Hepatocyte (in vitro differentiated cells): ENCODE data around the gene PFDN4. TPM values are rescaled to one million over a fixed set of nuclear protein-coding genes. Genes with fewer than 3 reads are reported as not detected.

ENCODE experiments used
- DNase-seq: peaks from one replicate; pipeline ENCODE4 v3.0.0-alpha.2; 2016; ENCODE audit warnings: low spot score
- H2AFZ ChIP-seq: fragments of 200-600 bp; sonication (generic); 2 replicates; pipeline ENCODE4 v1.6.0; 2016; ENCODE audit warnings: antibody characterized with exemption, mild to moderate bottlenecking
- H3K27ac ChIP-seq: fragments of 200-600 bp; sonication (generic); 2 replicates; pipeline ENCODE4 v1.5.1; 2016; ENCODE audit warnings: mild to moderate bottlenecking
- H3K27me3 ChIP-seq: fragments of 200-600 bp; sonication (generic); 2 replicates; pipeline ENCODE4 v1.6.1; 2016
- H3K36me3 ChIP-seq: fragments of 200-600 bp; sonication (generic); replicated peaks from 2 replicates; pipeline ENCODE4 v1.5.1; 2016; ENCODE audit warnings: low read depth; ENCODE audit not compliant: insufficient read depth
- H3K4me1 ChIP-seq: fragments of 200-600 bp; sonication (generic); 2 replicates; pipeline ENCODE4 v1.5.1; 2016; ENCODE audit warnings: mild to moderate bottlenecking, moderate library complexity; ENCODE audit not compliant: insufficient read depth
- H3K4me2 ChIP-seq: fragments of 200-600 bp; sonication (generic); 2 replicates; pipeline ENCODE4 v1.6.0; 2016
- H3K4me3 ChIP-seq: fragments of 200-600 bp; sonication (generic); 2 replicates; pipeline ENCODE4 v1.5.1; 2016; ENCODE audit warnings: mild to moderate bottlenecking
- H3K79me2 ChIP-seq: fragments of 200-600 bp; sonication (generic); 2 replicates; pipeline ENCODE4 v1.6.0; 2017; ENCODE audit warnings: mild to moderate bottlenecking
- H3K9me2 ChIP-seq: fragments of 200-600 bp; sonication (generic); replicated peaks from 2 replicates; pipeline ENCODE4 v1.6.0; 2017; ENCODE audit warnings: mild to moderate bottlenecking; ENCODE audit not compliant: insufficient read depth
- H3K9me3 ChIP-seq: fragments of 200-600 bp; sonication (generic); 2 replicates; pipeline ENCODE4 v1.5.1; 2016; ENCODE audit warnings: low read depth, mild to moderate bottlenecking
- H4K20me1 ChIP-seq: fragments of 200-600 bp; sonication (generic); 2 replicates; pipeline ENCODE4 v1.6.0; 2016; ENCODE audit warnings: mild to moderate bottlenecking; ENCODE audit not compliant: insufficient read depth, poor library complexity, severe bottlenecking
- CTCF ChIP-seq: fragments of 200-600 bp; sonication (generic); IDR thresholded peaks from 2 replicates; pipeline ENCODE4 v1.5.1; 2016; ENCODE audit warnings: antibody characterized with exemption, mild to moderate bottlenecking; ENCODE audit not compliant: poor library complexity
- EZH2 ChIP-seq: fragments of 200-600 bp; sonication (generic); IDR thresholded peaks from 2 replicates; pipeline ENCODE4 v1.6.1; 2016; ENCODE audit warnings: antibody characterized with exemption, mild to moderate bottlenecking, borderline replicate concordance
- EZH2phosphoT487 ChIP-seq: fragments of 200-600 bp; sonication (generic); IDR thresholded peaks from one replicate; pipeline ENCODE4 v1.6.1; 2018; ENCODE audit warnings: antibody characterized with exemption, mild to moderate bottlenecking, low read depth, moderate library complexity; ENCODE audit not compliant: unreplicated experiment, severe bottlenecking
- WGBS: methylation state at CpG from one replicate; pipeline ENCODE4 v1.1.6; 2016; ENCODE audit warnings: low lambda C conversion rate; ENCODE audit errors: missing lambda C conversion rate; 5-methylcytosine and 5-hydroxymethylcytosine counted together
- polyA plus RNA-seq: library from polyadenylated mRNA; unstranded; fragments of >200 nt; fragmentation: Nextera tagmentation; extraction: Ambion mirVana; gene quantifications from 2 replicates; pipeline ENCODE4 v1.2.1, GENCODE V29; 2016
- total RNA-seq: library from RNA; depleted of rRNA; stranded (reverse); fragments of >200 nt; gene quantifications from 2 replicates; pipeline ENCODE4 v1.2.3, GENCODE V29; 2014

The PFDN4 gene
- total and polyA plus RNA-seq, 2 experiments from 2014 or later: 40.0 to 121 TPM

- H3K9me3 ChIP-seq: no peaks in the 10 kb centered on the region
- peaks cover 35% of the 10 kb centered on the region for H3K27me3 ChIP-seq
- no peak for DNase-seq
- H3K4me3 ChIP-seq: no peak overlapping the region
- no peaks in the 10 kb centered on the region for H3K36me3 ChIP-seq
- H3K79me2 ChIP-seq: no peaks in the 10 kb centered on the region
- 87% methylated on average over 6 of the region's 6 CpGs for WGBS
- H3K4me2 ChIP-seq: no peak overlapping the region
- no peaks in the 10 kb centered on the region for H3K9me2 ChIP-seq
- no peak overlapping the region for H3K27ac ChIP-seq
- TF ChIP-seq EZH2 (no peak), CTCF (no peak), EZH2phosphoT487 (no peak)
- H2AFZ ChIP-seq: no peak overlapping the region
- H3K4me1 ChIP-seq: peaks cover 13% of the 10 kb centered on the region
- no peaks in the 10 kb centered on the region for H4K20me1 ChIP-seq
These were observed 30.5 kb upstream of the PFDN4 start for GRCh38 chr20:54177378-54177777.

GRCh38 chr20:54178256-54178655 lies 29.6 kb upstream of the PFDN4 start:
- TF ChIP-seq EZH2: no peak
- no peak for TF ChIP-seq CTCF
- TF ChIP-seq EZH2phosphoT487: no peak
- H3K4me2 ChIP-seq: no peak overlapping the region
- no peak overlapping the region for H3K4me3 ChIP-seq
- H3K79me2 ChIP-seq: no peaks in the 10 kb centered on the region
- 92% methylated on average over 2 of the region's 2 CpGs for WGBS
- H3K36me3 ChIP-seq: no peaks in the 10 kb centered on the region
- no peaks in the 10 kb centered on the region for H3K9me2 ChIP-seq
- no peaks in the 10 kb centered on the region for H3K9me3 ChIP-seq
- peaks cover 7% of the 10 kb centered on the region for H3K4me1 ChIP-seq
- peaks cover 27% of the 10 kb centered on the region for H3K27me3 ChIP-seq
- H4K20me1 ChIP-seq: no peaks in the 10 kb centered on the region
- no peak overlapping the region for H2AFZ ChIP-seq
- DNase-seq: no peak
- H3K27ac ChIP-seq: no peak overlapping the region

GRCh38 chr20:54179946-54180345 lies 27.9 kb upstream of the PFDN4 start:
- H3K27me3 ChIP-seq: peaks cover 13% of the 10 kb centered on the region
- H3K9me2 ChIP-seq: no peaks in the 10 kb centered on the region
- TF ChIP-seq EZH2: no peak
- no peak for TF ChIP-seq CTCF
- TF ChIP-seq EZH2phosphoT487: no peak
- no peaks in the 10 kb centered on the region for H4K20me1 ChIP-seq
- no peak for DNase-seq
- no peak overlapping the region for H2AFZ ChIP-seq
- no peak overlapping the region for H3K4me2 ChIP-seq
- no peaks in the 10 kb centered on the region for H3K36me3 ChIP-seq
- no peaks in the 10 kb centered on the region for H3K4me1 ChIP-seq
- H3K4me3 ChIP-seq: no peak overlapping the region
- H3K27ac ChIP-seq: no peak overlapping the region
- no peaks in the 10 kb centered on the region for H3K9me3 ChIP-seq
- no peaks in the 10 kb centered on the region for H3K79me2 ChIP-seq
- WGBS: 83% methylated on average over 2 of the region's 2 CpGs

- no peak overlapping the region for H3K27ac ChIP-seq
- H3K4me1 ChIP-seq: no peaks in the 10 kb centered on the region
- no peak for TF ChIP-seq EZH2
- no peak for TF ChIP-seq CTCF
- TF ChIP-seq EZH2phosphoT487: no peak
- H3K27me3 ChIP-seq: peaks cover 4% of the 10 kb centered on the region
- no peak overlapping the region for H3K4me2 ChIP-seq
- H3K9me3 ChIP-seq: no peaks in the 10 kb centered on the region
- H3K9me2 ChIP-seq: no peaks in the 10 kb centered on the region
- DNase-seq: no peak
- no peak overlapping the region for H3K4me3 ChIP-seq
- 97% methylated on average over 1 of the region's 1 CpG for WGBS
- H4K20me1 ChIP-seq: no peaks in the 10 kb centered on the region
- no peak overlapping the region for H2AFZ ChIP-seq
- no peaks in the 10 kb centered on the region for H3K79me2 ChIP-seq
- no peaks in the 10 kb centered on the region for H3K36me3 ChIP-seq
These were observed 27.0 kb upstream of the PFDN4 start for GRCh38 chr20:54180931-54181330.
